IMR-90 (cell line): Measurements from ENCODE around the gene HERC4.

ENCODE experiments used
- CTCF ChIP-seq: conservative IDR thresholded peaks from 2 replicates; pipeline ENCODE4 v1.5.1; 2012; ENCODE audit warnings: mild to moderate bottlenecking, low read depth, low read length, improper control_type of control experiment
- ELK1 ChIP-seq: fragments of 150-350 bp; IDR thresholded peaks from 2 replicates; pipeline ENCODE4 v1.6.1; 2016; ENCODE audit warnings: low read depth, mild to moderate bottlenecking, low read length, moderate library complexity, borderline replicate concordance
- MAFK ChIP-seq: IDR thresholded peaks from 2 replicates; pipeline ENCODE4 v1.6.1; 2012; ENCODE audit warnings: low read depth, low read length, improper control_type of control experiment
- MAZ ChIP-seq: IDR thresholded peaks from 2 replicates; pipeline ENCODE4 v1.6.1; 2012; ENCODE audit warnings: low read depth, mild to moderate bottlenecking, low read length, improper control_type of control experiment, moderate library complexity, borderline replicate concordance
- NFE2L2 ChIP-seq: fragments of 150-350 bp; IDR thresholded peaks from 2 replicates; pipeline ENCODE4 v1.6.1; 2016; ENCODE audit warnings: low read depth, mild to moderate bottlenecking, low read length
- POLR2A ChIP-seq: IDR thresholded peaks from 2 replicates; pipeline ENCODE4 v1.6.1; 2012; ENCODE audit warnings: mild to moderate bottlenecking, low read depth, low read length
- RAD21 ChIP-seq: IDR thresholded peaks from 2 replicates; pipeline ENCODE4 v1.6.1; 2012; ENCODE audit warnings: low read length, improper control_type of control experiment
- RCOR1 ChIP-seq: IDR thresholded peaks from 2 replicates; pipeline ENCODE4 v1.6.1; 2012; ENCODE audit warnings: mild to moderate bottlenecking, low read length, improper control_type of control experiment; ENCODE audit not compliant: insufficient replicate concordance
- RFX5 ChIP-seq: IDR thresholded peaks from 2 replicates; pipeline ENCODE4 v1.8.0; 2012; ENCODE audit warnings: low read depth, mild to moderate bottlenecking, low read length, moderate library complexity
- USF2 ChIP-seq: fragments of 150-350 bp; IDR thresholded peaks from 2 replicates; pipeline ENCODE4 v1.6.1; 2017; ENCODE audit warnings: mild to moderate bottlenecking, antibody characterized with exemption, low read length, low read depth

GRCh38 chr10:68112837-68113236 is 37.8 kb upstream of the HERC4 start:
- TF ChIP-seq CTCF (no peak), RAD21 (no peak), RFX5 (no peak), POLR2A (no peak), NFE2L2 (no peak), USF2 (no peak), ELK1 (no peak), RCOR1 (no peak), MAZ (no peak), MAFK (no peak)
